GM12864 (cell line): ENCODE measurements around the gene EGLN2.
"Not testable (repeated sequence)": the region's sequence is repeated elsewhere in the genome, so short reads cannot be mapped to it uniquely, and the experiment has no call there.

Experiments
- DNase-seq: peaks from one replicate; pipeline ENCODE4 v3.0.0-alpha.2; 2011; ENCODE audit warnings: low read depth
- H3K4me3 ChIP-seq: 2 replicates; pipeline ENCODE4 v1.5.1; 2011; ENCODE audit warnings: mild to moderate bottlenecking, low read depth, low read length, control low read depth

EGLN2 gene

GRCh38 chr19:40850277-40850676 is 51.3 kb downstream of the EGLN2 start, which contains the start of gene CYP2A6:
Gene CYP2A6 (minus strand): TSS chr19:40850447. CDS start chr19:40850426, 21 bp downstream.
- not testable (repeated sequence) for DNase-seq, H3K4me3 ChIP-seq

DNA sequence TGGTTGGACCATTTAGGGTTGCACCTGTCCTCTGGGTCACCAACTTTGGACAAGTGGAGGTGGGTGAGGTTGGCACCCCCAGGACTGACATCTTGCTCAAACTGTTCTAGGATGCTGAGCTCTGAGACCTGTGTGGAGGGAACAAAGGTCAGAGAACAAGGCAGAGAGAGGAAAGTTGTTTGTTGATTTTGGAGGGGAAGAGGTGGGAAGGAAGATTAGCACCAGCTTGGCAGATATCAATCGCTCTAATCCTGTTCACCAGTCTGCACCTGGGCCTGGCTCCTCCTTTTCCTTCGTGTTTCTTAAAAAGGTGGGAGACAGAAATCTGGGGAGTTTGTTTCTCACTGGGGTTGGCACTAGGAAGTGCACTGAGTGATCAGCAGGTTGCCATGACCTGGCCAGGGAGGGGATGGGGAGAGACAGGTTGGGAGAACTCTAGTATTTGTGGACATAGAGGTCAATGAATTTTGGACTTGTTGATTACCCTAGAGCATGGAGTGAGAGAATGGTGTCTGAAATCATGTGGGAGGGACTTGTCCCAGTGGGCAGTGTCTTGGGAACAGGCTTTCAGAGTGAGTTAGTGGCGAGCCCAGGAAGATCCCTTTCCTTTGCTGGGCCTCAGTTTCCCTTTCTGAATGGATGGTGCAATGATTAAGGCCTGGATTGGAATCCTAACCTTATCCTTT is 53.6 kb downstream of the EGLN2 start:
- not testable (repeated sequence) for H3K4me3 ChIP-seq, DNase-seq
